Peyer's patch (tissue), 4 donors: ENCODE results near the gene ACOT9. TPM values are rescaled to one million over a fixed set of nuclear protein-coding genes. Genes with fewer than 3 reads are reported as not detected.

Source experiments
- DNase-seq, 3 donors: peaks; one replicate each; pipeline ENCODE4 v3.0.0-alpha.2; 2017 to 2019
- H3K27ac ChIP-seq, 4 donors: fragments of 200-600 bp; sonication (generic); one replicate each; pipeline ENCODE4 v1.5.1; 2016 to 2019
- H3K27me3 ChIP-seq, 2 donors: fragments of 200-600 bp; sonication (generic); one replicate each; pipeline ENCODE4 v1.5.1; 2019
- H3K36me3 ChIP-seq, 3 donors: fragments of 200-600 bp; sonication (generic); one replicate each; pipeline ENCODE4 v1.5.1; 2016 to 2019
- H3K4me1 ChIP-seq, 4 donors: fragments of 200-600 bp; sonication (generic); one replicate each; pipeline ENCODE4 v1.5.1; 2016 to 2019
- H3K4me3 ChIP-seq, 4 donors: fragments of 200-600 bp; sonication (generic); 1 replicate in 3 of 4; 2 replicates in 1 of 4; pipeline ENCODE4 v1.5.1; 2016 to 2019; ENCODE audit warnings: mild to moderate bottlenecking in 1 of 4
- H3K9me3 ChIP-seq, 4 donors: fragments of 200-600 bp; sonication (generic); one replicate each; pipeline ENCODE4 v1.5.1; 2016 to 2019; ENCODE audit warnings: mild to moderate bottlenecking in 1 of 4
- CTCF ChIP-seq, 6 experiments: fragments of 450-650 bp in 4 of 6; fragments of 200-600 bp in 2 of 6; sonication (generic) in 1 of 6; IDR thresholded peaks; one replicate each; pipeline ENCODE4 v1.5.1; 2017 to 2019; ENCODE audit warnings: antibody characterized with exemption in 6 of 6, mild to moderate bottlenecking in 3 of 6, moderate library complexity in 1 of 6
- POLR2A ChIP-seq, 2 donors: fragments of 450-650 bp; IDR thresholded peaks; one replicate each; pipeline ENCODE4 v1.5.1; 2017; ENCODE audit warnings: antibody characterized with exemption in 2 of 2, mild to moderate bottlenecking in 2 of 2, moderate library complexity in 2 of 2
- total RNA-seq, 4 donors: library from RNA; depleted of rRNA; stranded (reverse); fragments of >200 nt; gene quantifications; one replicate each; pipeline ENCODE4 v1.1.0, GENCODE V29; 2016

The ACOT9 gene
- total RNA-seq, 4 donors from 2014 or later = 24.7 to 29.8 (median 28.6) TPM

DNA sequence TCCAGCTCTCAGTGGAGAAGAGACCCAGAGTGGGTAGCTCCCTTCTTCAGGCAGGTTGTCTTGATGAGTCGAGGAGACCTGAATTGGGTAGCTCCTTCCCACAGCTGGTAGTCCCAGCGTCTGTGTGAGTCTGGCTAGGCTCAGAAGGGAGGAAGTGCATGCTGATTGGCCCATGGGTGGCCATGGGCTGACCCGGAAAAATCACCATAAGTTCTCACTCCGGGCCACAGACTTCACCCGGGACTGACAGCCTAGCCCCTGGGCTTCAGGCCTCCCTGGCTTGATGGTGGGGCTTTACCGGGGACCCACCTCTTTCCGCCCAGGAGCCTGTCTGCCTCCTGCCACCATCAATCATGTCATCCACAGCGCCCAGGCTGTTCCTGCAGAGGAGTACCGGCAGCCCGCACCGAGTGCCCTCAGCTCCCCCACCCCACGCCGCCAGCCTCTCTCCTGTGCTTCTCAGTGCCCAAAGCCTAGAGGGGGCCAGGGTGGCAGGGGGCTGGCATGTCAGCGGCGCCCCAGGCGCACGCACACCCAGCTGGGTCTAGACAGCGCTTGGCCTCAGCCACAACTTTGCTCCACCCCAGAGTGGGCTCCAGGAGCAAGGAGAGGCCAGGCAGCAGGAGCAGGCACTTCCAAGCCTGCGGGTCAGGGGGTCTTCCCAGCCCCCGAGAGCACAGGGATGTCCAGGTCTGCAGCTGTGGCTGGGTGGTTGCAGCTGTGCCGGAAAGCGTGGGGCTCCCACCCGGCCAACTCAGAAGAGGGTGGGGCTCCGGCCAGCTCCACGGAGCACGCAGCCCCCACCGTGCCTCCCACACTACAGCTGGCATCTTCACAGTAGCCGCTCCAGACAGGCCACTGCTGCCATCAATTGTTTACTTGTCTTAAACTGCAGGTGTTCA, 23.8 kb upstream of the ACOT9 start:
- DNase-seq = peak in 1 of 3 donors; percentile 51
- no peak for TF ChIP-seq POLR2A (IDR thresholded peaks at IDR 0.05)
- TF ChIP-seq CTCF (IDR thresholded peaks at IDR 0.05) = no peak
- Histone ChIP-seq H3K9me3 (no peaks in the 10 kb centered on the region), H3K27ac (peak overlapping the region in 3 of 4 donors; percentile 19 to 62 (median 40)), H3K27me3 (no peaks in the 10 kb centered on the region), H3K36me3 (no peaks in the 10 kb centered on the region), H3K4me3 (peak overlapping the region in 3 of 4 donors; percentile 12 to 34 (median 22)), H3K4me1 (no peaks in the 10 kb centered on the region)

DNA sequence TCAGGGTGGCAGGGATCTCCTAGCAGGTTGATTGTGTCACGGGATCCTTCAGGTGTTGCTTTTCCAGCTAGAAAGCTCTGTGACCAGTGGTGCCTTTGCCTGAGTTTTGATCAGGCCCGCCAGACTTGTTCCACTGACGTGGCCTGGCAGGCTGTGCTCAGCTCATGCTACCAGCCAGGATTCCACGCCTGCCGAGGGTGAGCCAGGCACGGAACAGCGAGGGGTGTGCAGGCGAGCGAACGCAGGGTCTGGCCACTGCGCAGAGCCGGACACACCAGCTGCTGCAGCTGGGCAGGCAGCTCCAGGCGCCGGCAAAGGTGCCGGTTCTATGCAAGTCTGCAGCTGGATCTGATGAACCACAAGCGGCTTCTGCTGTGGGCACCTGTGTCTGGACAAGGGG, 22.8 kb upstream of the ACOT9 start:
- no peaks in the 10 kb centered on the region for H3K36me3 ChIP-seq
- no peak for DNase-seq
- H3K4me3 ChIP-seq = no peak overlapping the region
- H3K27ac ChIP-seq = no peak overlapping the region
- H3K4me1 ChIP-seq = no peaks in the 10 kb centered on the region
- H3K9me3 ChIP-seq = no peaks in the 10 kb centered on the region
- no peaks in the 10 kb centered on the region for H3K27me3 ChIP-seq
- TF ChIP-seq CTCF (IDR thresholded peaks at IDR 0.05) (no peak), POLR2A (IDR thresholded peaks at IDR 0.05) (no peak)

DNA sequence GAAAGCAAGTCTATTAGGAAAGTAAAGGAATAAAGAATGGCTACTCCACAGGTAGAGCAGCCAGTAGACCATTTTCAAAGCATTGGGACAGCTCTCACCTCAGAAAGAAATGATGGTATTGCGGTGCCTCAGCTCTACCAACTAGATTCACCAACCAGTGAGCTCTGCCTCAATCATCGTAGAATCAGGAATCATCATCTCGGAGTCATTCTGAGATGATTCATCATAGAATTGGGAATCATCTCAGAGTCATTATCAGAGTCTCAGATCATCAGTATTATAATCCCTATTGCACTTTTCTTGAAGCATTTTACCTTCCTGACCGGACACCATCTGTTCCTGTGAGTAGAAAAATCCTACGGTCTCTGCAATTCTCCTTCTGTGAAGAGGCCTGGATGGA, 22.4 kb upstream of the ACOT9 start:
- Histone ChIP-seq H3K36me3 (no peaks in the 10 kb centered on the region), H3K4me3 (no peak overlapping the region), H3K4me1 (no peaks in the 10 kb centered on the region), H3K27ac (peak overlapping the region in 1 of 4 donors; percentile 44), H3K27me3 (no peaks in the 10 kb centered on the region), H3K9me3 (no peaks in the 10 kb centered on the region)
- no peak for TF ChIP-seq POLR2A (IDR thresholded peaks at IDR 0.05)
- TF ChIP-seq CTCF (IDR thresholded peaks at IDR 0.05) = no peak
- no peak for DNase-seq

- no peaks in the 10 kb centered on the region for H3K9me3 ChIP-seq
- H3K4me1 ChIP-seq = no peaks in the 10 kb centered on the region
- no peak overlapping the region for H3K4me3 ChIP-seq
- no peaks in the 10 kb centered on the region for H3K27me3 ChIP-seq
- H3K36me3 ChIP-seq = no peaks in the 10 kb centered on the region
- no peak for DNase-seq
- H3K27ac ChIP-seq = peak overlapping the region in 2 of 4 donors; percentile 26 to 44
- TF ChIP-seq POLR2A (IDR thresholded peaks at IDR 0.05) = no peak
- no peak for TF ChIP-seq CTCF (IDR thresholded peaks at IDR 0.05)
Measured at GRCh38 chrX:23764188-23764984, 21.3 kb upstream of the ACOT9 start.

GRCh38 chrX:23759821-23760220, 16.7 kb upstream of the ACOT9 start:
- no peak for DNase-seq
- H3K4me3 ChIP-seq = no peak overlapping the region
- H3K9me3 ChIP-seq = no peaks in the 10 kb centered on the region
- TF ChIP-seq CTCF (IDR thresholded peaks at IDR 0.05) (no peak), POLR2A (IDR thresholded peaks at IDR 0.05) (no peak)
- no peaks in the 10 kb centered on the region for H3K36me3 ChIP-seq
- H3K27me3 ChIP-seq = no peaks in the 10 kb centered on the region
- no peaks in the 10 kb centered on the region for H3K4me1 ChIP-seq
- H3K27ac ChIP-seq = no peak overlapping the region
